Keratinocyte (primary cell): Measurements from ENCODE around the gene BBX.

Source experiments
- EZH2 ChIP-seq: IDR thresholded peaks from one replicate; pipeline ENCODE4 v1.6.1; 2012; ENCODE audit warnings: inconsistent platforms, mild to moderate bottlenecking, low read length, moderate library complexity
- TF ChIP-seq, protein P1 (sequence below), 3 experiments: IDR thresholded peaks in 1 of 3; conservative IDR thresholded peaks in 1 of 3; optimal IDR thresholded peaks in 1 of 3; 2 replicates in 2 of 3; 3 replicates in 1 of 3; pipeline versions ENCODE3 to v1.5.1; 2011; ENCODE audit warnings: low read length in 3 of 3, mild to moderate bottlenecking in 3 of 3, moderate library complexity in 2 of 3, control low read depth in 1 of 3, inconsistent platforms in 1 of 3; ENCODE audit not compliant: insufficient read depth in 2 of 3; ENCODE audit errors: extremely low read depth in 1 of 3

DNA sequence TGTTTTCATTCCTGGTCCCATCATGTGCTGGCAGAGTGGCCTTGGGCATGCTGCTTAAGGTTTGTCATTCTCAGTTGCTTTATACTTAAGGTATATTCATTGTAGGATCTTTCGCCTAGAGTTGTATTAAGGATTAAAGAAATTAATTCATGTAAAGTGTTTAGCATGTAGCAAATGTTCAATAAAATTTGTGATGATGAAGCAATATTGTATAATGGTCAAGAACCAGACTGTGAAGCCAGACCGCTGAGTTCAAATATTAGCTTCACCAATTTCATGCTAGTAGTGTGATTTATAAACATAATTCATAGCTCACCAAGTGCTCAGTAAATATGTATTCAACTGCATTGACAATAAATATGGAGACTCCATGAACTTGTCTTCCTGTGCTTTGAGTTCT is 178.5 kb downstream of the BBX start:
- TF ChIP-seq, protein P1, sequence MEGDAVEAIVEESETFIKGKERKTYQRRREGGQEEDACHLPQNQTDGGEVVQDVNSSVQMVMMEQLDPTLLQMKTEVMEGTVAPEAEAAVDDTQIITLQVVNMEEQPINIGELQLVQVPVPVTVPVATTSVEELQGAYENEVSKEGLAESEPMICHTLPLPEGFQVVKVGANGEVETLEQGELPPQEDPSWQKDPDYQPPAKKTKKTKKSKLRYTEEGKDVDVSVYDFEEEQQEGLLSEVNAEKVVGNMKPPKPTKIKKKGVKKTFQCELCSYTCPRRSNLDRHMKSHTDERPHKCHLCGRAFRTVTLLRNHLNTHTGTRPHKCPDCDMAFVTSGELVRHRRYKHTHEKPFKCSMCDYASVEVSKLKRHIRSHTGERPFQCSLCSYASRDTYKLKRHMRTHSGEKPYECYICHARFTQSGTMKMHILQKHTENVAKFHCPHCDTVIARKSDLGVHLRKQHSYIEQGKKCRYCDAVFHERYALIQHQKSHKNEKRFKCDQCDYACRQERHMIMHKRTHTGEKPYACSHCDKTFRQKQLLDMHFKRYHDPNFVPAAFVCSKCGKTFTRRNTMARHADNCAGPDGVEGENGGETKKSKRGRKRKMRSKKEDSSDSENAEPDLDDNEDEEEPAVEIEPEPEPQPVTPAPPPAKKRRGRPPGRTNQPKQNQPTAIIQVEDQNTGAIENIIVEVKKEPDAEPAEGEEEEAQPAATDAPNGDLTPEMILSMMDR (optimal IDR thresholded peaks at IDR 0.05 in 1 of 3, IDR thresholded peaks at IDR 0.05 in 1 of 3, conservative IDR thresholded peaks at IDR 0.05 in 1 of 3; ENCODE audit: extremely low read depth in 1 of 3, insufficient read depth in 2 of 3, low read length in 3 of 3), result no peak
- no peak for TF ChIP-seq EZH2
